ENCODE data around the gene ZNF680. TPM values are rescaled to one million over a fixed set of nuclear protein-coding genes. Genes with fewer than 3 reads are reported as not detected.

The ZNF680 gene
- total RNA-seq, 1 donor from 2014 or later = 29.6 TPM

Other genes starting within 250 kb of the ZNF680 start
- 22.1 TPM for gene ZNF736, start 249.1 kb downstream of the ZNF680 start, total RNA-seq
- 7.7 TPM for gene ZNF107, start 103.1 kb upstream of the ZNF680 start, total RNA-seq
- 14.7 TPM for gene ZNF138, start 231.4 kb upstream of the ZNF680 start, total RNA-seq